ENCODE data around the gene ZNF536.
"Not testable (repeated sequence)": the region's sequence is repeated elsewhere in the genome, so short reads cannot be mapped to it uniquely, and the experiment has no call there.

- TF ChIP-seq CTCF, POLR2AphosphoS5, POLR2A (IDR thresholded peaks at IDR 0.05): not testable (repeated sequence)
Measured at GRCh38 chr19:30417166-30417565, 45.0 kb downstream of the ZNF536 start.
